SIG-M5 (cell line): Measurements from ENCODE around the gene MAN1C1.
"Not testable (repeated sequence)": the region's sequence is repeated elsewhere in the genome, so short reads cannot be mapped to it uniquely, and the experiment has no call there.

ENCODE experiments used
- DNase-seq: peaks from one replicate; lab custom pipeline; 2025; lab: John Stamatoyannopoulos, UW

MAN1C1 gene

DNA sequence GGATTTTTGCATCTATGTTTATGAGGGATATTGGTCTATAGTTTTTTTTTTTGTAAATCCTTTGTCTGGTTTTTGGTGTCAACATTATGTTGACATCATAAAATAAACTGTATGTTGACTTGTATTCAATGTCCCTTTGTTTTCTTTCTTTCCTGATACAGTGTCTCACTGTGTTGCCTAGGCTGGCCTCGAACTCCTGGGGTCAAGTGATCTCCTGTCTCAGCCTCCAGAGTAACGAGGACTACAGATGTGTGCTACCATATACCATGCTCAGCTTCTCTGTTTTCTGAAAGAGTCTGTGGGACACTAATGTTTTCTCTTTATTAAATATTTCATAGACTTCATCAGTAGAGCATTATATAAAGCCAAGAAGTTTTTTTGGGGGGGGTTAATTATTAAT is 18.3 kb downstream of the MAN1C1 start:
- DNase-seq, result no peak

DNA sequence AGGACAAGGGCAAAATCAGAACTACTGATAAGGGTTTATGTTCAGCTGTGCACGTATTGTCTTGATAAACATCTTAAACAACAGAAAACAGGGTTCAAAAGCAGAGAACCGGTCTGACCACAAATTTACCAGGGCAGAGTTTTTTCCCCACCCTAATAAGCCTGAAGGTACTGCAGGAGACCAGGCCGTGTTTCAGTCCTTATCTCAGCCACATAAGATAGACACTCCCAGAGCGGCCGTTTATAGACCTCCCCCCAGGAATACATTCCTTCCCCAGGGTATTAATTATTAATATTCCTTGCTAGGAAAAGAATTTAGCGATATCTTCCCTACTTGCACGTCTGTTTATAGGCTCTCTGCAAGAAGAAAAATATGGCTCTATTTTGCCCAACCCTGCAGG is 19.6 kb downstream of the MAN1C1 start:
- DNase-seq, result not testable (repeated sequence)

- no peak for DNase-seq
Measured at GRCh38 chr1:25640646-25641328, 24.2 kb downstream of the MAN1C1 start.

GRCh38 chr1:25641329-25641725 is 24.7 kb downstream of the MAN1C1 start:
- DNase-seq, result no peak

- DNase-seq, result no peak
Measured at GRCh38 chr1:25641931-25642573, 25.5 kb downstream of the MAN1C1 start.

DNA sequence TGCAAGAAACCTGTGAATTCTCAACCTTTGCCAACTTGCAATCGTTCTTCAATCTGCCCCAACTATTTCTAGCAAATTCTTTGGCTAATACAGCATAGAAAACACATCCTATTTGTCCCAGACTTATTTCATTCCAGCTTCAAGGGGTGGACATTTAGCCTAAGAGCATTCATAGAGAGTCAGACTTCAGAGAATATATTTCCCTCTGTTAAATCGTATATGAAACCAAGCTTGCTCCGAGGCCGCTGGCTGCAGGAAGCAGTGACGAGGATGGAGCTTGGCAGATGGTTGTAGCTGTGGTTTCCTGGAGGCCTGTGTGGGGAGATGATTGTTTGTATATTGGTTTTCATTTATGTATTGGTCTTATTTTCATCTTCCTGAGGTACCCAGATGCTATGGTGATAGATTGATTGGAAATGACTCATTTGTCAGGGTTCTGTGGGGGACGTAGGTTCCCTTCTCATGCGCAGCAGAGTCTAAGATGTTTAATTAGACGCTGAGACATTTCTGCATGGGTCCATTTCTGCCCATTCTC is 26.1 kb downstream of the MAN1C1 start:
- DNase-seq, result no peak

DNA sequence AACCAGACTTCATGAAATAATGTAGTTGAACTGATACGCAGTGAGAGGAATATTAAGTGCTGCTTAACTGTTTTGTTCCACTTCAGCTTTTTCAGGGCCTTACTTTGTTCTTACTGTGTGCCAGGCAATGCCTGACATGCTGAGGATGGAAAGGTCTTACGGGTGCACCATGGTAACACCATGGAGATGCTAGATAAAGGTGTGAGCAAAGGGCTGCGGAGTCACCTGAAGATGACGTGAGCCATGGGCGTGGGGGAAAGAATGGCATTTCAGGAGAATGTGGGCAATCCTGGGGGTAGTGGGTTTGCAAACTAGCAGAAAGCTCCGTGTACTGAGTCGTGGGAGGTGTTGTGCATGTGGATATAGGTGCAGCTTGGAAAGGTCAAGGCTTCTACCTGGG is 27.3 kb downstream of the MAN1C1 start:
- no peak for DNase-seq

DNA sequence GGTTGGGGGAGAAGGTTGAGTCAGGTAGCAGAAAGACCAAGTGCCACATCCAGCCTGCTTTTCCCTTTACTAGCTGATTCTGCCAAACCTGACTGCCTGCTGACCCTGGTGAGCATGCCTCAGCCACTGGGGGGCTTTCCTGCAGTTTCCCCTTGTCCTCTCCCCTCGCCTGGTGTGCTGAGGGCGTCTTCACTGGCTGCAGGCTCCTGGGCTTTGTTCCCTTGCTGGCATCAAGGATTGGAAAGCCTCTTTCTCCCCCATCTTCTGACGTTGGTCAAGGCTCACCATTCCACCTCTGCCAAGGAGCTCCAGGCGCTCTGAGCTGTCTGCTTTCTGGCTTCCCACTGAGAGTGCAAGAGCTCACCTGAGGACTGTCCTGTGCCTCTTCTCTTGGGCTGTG is 28.4 kb downstream of the MAN1C1 start:
- DNase-seq, result no peak

- DNase-seq, result no peak
Measured at GRCh38 chr1:25645637-25646400, 29.2 kb downstream of the MAN1C1 start.

DNA sequence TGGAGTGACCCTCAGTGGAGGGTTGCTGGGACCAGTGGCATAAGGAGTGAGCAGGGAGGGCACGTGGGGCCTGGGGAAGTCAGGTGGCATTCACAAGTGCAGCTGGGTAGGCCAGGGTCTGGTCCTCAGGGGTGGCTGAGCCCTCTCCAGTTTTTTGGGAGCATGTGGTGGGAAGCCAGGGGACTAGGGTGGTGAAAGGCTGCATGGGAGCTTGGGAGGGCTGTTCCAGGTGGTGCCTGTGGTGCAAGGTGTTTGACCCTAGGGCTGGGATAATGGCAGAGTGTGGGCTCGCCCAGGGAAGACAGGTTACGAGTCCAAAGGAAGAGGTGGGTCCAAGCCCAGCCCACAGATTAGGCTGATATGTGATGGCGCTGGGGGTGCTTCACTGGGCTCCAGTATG is 30.5 kb downstream of the MAN1C1 start:
- no peak for DNase-seq

DNA sequence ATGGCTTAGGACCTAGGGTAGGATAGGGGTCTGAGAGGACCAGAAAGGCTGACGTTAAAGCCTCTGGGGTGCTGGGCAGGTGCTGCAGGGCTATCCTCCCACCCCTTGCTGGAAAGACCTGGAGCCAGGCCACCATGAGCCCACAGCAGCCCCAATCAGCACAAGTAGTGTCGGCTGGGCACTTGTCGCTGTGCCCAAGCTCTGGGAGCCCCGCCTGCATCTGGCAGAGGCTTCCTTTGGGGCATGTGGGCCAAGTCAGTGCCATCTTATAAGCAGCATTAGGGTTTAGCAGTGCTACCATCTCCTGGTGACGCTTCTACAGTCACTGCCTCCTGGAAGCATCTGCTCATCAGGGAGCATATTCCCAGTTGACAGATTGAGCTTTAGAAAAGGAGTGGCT is 31.3 kb downstream of the MAN1C1 start:
- DNase-seq, result no peak

DNA sequence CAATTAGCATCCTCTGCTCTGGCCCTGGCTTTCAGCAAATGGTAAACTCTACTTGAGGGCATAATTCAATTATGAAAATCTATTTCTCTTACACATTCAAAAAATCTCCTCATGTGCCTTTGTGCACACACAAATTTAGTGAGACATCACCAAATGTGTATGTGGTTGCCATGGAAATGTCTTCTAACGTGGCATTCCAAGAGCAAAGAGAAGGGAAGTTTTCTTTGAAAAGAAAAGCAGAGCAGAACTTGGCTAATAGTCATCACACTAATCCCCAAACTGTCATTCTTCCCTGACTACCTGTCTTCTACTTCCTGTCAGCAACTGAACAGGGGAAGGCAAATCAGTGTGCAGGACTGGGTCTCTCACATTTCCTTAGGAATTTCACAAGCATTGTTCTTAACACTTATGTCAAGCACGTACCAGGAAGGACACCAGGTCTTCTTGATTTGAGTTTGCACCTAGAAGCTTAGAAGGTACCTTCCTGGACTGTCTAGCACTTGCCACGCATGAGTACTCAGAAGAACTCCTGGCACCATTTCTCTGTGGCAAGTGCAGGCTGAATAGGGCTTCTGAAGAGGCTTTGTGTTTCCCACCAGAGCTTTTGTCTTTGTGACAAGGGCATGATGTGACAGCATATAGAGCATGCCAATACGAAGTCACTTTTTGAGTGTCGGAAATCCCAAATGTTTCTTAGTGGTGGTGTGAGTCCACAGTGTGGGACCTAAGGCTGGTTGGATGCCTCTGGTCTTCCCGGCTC is 32.3 kb downstream of the MAN1C1 start:
- DNase-seq, result no peak

DNA sequence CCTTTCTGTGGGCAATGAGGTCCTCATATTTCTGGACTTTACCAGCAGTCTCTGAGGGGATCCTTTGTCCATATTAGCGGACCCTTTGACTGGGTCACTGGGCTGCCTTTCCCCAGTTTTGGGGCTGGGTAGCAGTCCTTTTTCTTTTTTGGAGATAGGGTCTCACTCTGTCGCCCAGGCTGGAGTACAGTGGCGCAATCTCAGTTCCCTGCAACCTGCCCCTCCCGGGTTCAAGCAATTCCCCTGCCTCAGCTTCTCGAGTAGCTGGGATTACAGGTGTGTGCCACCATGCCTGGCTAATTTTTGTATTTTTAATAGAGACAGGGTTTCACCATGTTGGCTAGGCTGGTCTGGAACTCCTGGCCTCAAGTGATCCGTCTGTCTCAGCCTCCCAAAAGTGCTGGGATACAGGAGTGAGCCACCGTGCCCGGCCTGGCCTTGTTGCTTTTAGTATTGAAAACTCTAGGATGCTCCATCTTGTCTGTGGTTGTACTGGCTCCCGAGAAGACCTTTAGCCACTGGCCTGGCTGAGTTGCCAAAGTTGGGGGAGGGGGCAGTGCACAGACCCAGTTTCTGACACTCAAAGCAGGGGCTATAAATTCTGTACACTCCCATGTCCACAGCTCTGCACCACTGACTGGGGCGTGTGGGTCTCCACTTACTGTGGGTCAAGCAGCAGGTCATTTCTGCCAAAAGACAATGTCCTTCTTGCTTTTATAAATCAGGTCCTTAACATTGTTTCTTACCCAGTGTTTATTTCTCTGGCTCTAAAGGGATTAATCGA is 33.1 kb downstream of the MAN1C1 start:
- no peak for DNase-seq

DNA sequence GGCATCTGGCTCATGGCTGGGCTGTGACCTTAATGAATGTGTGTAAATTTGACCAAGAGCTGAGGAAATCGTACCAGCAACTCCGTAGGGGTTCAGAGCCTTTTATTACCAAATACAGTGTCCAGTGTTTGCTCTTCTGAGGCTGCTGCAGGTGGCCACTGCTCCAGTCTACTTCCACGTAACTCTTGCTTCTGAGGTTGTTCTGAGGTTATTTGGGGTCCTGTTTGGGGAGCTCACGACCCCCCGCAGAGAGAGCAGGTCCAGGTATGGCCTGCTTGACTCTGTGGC is 33.6 kb downstream of the MAN1C1 start:
- no peak for DNase-seq

DNA sequence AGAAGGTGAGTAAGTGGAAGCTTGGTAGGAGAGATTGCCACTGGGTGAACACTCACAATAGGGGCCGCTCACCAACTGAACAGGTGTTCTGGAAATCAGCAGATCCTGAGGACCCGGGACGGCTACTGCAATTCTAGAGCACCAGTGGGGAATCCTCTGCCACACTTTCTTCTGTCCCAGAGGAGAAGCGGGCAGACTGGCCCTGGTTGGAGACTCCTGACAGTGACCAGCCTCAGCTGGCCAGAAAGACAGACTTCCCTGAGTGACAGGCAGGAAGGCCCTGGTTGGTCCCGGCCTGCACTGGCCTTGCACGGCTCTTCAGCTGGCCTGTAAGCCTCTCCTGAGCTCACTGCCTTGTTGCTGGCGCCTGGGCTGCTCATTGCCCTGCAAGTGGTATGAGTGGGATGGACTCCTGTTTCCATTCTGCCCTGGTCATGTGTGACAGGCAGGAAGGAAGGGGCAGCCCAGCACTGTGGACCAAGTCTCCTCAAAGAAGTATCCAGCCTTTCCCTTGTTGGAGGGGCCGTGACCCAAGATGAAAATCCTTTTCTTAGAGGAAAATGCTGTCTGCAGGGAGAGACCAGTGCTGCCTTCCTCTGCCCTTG is 34.5 kb downstream of the MAN1C1 start:
- DNase-seq, result no peak

DNA sequence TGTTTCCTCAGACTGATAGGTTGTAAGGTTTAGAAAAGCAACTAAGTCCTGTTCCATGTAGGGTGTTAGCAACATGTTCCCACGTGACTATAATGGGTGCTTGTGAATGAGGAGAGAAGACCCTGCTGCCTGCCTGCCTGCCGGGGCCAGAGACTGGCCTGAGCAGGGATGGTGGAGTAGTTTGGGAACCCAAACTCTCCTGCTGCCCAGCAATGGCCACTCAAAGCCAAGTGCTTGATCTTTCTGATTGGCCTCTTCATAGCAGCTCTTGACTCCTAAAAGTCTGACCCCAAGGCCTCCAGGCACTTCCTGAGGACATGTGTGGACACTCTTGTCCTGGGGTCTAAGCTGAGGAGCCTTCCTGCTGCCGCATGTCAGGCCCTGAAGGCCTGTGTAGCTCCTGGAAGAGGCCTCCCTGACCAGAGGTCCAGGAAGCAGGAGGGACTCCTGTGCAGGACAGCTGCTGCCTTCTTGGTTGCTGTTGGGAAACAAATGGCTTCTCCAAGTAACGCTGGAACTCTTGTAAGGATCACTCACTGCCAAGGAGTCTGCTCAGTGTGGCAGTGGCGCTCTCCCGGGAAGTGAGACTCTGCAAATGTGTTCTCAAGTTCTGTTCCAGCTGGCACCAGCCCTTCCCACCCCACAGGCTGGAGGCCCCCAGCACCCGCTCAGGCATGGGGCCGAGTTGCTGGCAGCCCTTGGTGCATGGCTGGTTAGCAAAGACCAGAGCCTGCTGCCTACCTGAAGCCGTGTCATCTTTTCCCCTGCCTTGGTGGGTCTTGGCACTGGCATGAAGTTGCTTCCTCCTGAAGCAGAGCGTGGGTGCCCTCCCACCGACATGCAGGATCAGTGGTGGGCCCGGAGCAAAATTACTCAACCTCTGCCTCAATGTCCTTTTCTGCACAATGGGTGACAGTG is 35.5 kb downstream of the MAN1C1 start:
- DNase-seq, result no peak

DNA sequence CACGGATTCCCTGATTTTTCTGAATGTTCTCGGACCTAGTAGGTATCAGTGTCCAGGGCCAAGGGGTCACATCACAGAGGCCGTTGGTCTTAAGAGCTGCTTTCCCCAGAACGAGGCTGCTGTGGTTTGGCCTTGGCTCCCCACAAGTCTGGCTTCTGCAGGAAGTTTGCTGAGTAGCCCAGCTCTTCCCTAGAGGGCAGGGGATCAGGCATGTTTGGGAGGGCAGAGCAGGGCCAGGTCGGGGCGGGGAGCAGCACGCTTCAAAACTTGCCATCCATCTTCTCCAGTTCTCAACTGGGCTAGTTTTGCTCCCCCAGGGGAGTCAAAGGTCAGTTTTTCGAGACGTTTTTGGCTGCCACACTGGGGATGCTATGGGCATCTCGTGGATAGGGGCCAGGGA is 37.0 kb downstream of the MAN1C1 start:
- no peak for DNase-seq

GRCh38 chr1:25654109-25654660 is 37.6 kb downstream of the MAN1C1 start:
- no peak for DNase-seq

- DNase-seq, result no peak
Measured at GRCh38 chr1:25657121-25657882, 40.7 kb downstream of the MAN1C1 start.
